ENCODE measurements around the gene GGA3.

DNA sequence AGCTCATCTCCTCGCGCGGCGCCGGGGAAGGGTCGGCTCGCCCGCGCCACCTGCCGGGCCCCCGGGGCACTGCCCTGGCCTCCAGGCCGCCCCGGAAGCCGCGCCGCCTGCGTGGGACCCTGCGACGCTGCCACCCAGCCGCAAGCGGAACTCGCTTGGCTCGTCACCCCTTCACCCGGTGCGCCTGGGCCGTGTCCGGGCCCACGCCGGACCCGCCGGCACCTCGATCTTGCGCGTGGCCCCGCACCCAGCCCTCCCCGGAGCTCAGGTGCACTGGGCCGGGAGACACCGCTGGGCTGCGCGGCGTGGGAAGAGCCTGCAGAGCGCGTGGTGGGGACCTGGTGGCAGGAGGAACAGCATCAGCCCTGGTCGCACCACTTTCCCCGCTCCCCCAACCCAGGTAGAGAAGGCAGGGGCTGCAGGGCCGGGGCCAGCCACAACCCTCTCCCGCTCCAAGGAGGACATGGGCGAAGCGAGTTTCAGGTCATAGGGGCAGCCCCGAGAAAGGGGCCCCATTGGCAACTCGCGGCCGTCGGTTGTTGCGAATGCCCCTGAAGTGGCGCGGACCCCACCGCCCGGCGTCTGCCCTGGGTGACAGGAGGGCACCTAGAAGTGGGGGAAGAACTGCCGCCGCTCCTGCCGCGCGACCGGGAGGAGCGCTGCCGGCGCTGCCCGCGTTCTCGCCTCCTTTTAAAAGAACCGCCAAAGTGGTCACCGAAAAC is 10.0 kb upstream of the GGA3 start:
- TF ChIP-seq, protein P1, sequence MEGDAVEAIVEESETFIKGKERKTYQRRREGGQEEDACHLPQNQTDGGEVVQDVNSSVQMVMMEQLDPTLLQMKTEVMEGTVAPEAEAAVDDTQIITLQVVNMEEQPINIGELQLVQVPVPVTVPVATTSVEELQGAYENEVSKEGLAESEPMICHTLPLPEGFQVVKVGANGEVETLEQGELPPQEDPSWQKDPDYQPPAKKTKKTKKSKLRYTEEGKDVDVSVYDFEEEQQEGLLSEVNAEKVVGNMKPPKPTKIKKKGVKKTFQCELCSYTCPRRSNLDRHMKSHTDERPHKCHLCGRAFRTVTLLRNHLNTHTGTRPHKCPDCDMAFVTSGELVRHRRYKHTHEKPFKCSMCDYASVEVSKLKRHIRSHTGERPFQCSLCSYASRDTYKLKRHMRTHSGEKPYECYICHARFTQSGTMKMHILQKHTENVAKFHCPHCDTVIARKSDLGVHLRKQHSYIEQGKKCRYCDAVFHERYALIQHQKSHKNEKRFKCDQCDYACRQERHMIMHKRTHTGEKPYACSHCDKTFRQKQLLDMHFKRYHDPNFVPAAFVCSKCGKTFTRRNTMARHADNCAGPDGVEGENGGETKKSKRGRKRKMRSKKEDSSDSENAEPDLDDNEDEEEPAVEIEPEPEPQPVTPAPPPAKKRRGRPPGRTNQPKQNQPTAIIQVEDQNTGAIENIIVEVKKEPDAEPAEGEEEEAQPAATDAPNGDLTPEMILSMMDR (IDR thresholded peaks at IDR 0.05), result peak; percentile 35 to 99 (median 85)
- TF ChIP-seq POLR2A (IDR thresholded peaks at IDR 0.05), result peak in 1 of 3 donors; percentile 23
